Cerebellar nuclear complex (tissue), 1 donor: Measurements from ENCODE around the gene ABHD11.

ENCODE experiments used
- DNase-seq, 2 experiments: peaks; one replicate each; lab custom pipeline; 2025; lab: John Stamatoyannopoulos, UW

The ABHD11 gene

GRCh38 chr7:73700581-73701134 is 37.9 kb downstream of the ABHD11 start:
- DNase-seq, result no peak

GRCh38 chr7:73700069-73700423 is 38.6 kb downstream of the ABHD11 start:
- no peak for DNase-seq

GRCh38 chr7:73699370-73700068 is 39.1 kb downstream of the ABHD11 start:
- no peak for DNase-seq

DNA sequence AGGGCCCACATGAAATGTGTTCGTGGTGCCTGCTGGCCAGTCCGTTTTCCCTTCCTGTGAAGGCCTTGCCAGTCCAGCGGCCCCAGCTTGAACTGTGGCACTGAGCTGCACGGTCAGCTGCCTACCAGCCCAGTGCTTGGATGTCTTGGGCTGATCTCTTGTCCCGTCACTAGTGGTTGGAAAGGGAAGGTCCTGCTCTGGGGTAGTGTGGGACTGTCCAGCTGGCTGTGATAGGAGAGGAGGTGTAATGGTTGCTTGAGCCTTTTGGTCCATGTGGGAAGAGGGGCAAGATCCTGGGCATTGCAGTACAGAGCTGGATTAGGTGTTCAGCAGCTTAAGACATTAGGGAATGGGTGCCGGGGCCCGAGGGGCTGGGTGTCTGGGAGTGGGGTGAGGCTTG is 40.2 kb downstream of the ABHD11 start:
- no peak for DNase-seq

- no peak for DNase-seq
Observed at GRCh38 chr7:73696372-73696771, 42.2 kb downstream of the ABHD11 start.

GRCh38 chr7:73690646-73691045 is 48.0 kb downstream of the ABHD11 start:
- no peak for DNase-seq

GRCh38 chr7:73688288-73688687 is 50.3 kb downstream of the ABHD11 start:
- DNase-seq, result no peak
